ENCODE results near the gene SULT4A1. TPM values are rescaled to one million over a fixed set of nuclear protein-coding genes. Genes with fewer than 3 reads are reported as not detected.

The SULT4A1 gene
- polyA plus RNA-seq, 1 of the 3 experiments (the other 2 are of a cell fraction) = 3.9 TPM

GRCh38 chr22:43909708-43910107, 47.4 kb upstream of the SULT4A1 start:
- ChIA-PET CTCF (interaction anchor here (1.9 kb wide), 1 partner anchor 36 kb away, joined by 5 read pairs; no protein-coding TSS in a partner anchor), POLR2A (no interaction called here)
- H3K9me2 ChIP-seq = no peaks in the 10 kb centered on the region
- H3K9me3 ChIP-seq = no peaks in the 10 kb centered on the region
- H3K36me3 ChIP-seq (replicated peaks in 1 of 2; ENCODE audit: control insufficient read depth in 1 of 2, insufficient read depth in 2 of 2, low read length in 1 of 2) = no peaks in the 10 kb centered on the region
- 44% methylated on average over 1 of the region's 1 CpG for whole genome bisulfite sequencing (ENCODE audit: low lambda C conversion rate)
- no peaks in the 10 kb centered on the region for H4K20me1 ChIP-seq (ENCODE audit: insufficient read depth)
- no peak overlapping the region for H3K27ac ChIP-seq (ENCODE audit: low read depth in 2 of 2, low read length in 1 of 2)
- no peak for DNase-seq
- no peak overlapping the region for H3K4me2 ChIP-seq
- H3F3A ChIP-seq (replicated peaks; ENCODE audit: insufficient read depth) = no peaks in the 10 kb centered on the region
- H3K9ac ChIP-seq = no peak overlapping the region
- H2AFZ ChIP-seq (ENCODE audit: low read depth) = no peak overlapping the region
- H3K27me3 ChIP-seq (ENCODE audit: insufficient read depth) = peaks cover 29% of the 10 kb centered on the region
- TF ChIP-seq PBX3 (IDR thresholded peaks at IDR 0.05) = no peak
- no peak for TF ChIP-seq EP300 (IDR thresholded peaks at IDR 0.05; ENCODE audit: borderline replicate concordance in 1 of 2, low read depth in 1 of 2, low read length in 1 of 2)
- TF ChIP-seq IRF3 (IDR thresholded peaks at IDR 0.05; ENCODE audit: low read depth, low read length) = no peak
- TF ChIP-seq YY1 (IDR thresholded peaks at IDR 0.05; ENCODE audit: low read depth) = no peak
- TF ChIP-seq FOSL2 (IDR thresholded peaks at IDR 0.05; ENCODE audit: borderline replicate concordance, low read depth) = no peak
- TF ChIP-seq, protein P1, sequence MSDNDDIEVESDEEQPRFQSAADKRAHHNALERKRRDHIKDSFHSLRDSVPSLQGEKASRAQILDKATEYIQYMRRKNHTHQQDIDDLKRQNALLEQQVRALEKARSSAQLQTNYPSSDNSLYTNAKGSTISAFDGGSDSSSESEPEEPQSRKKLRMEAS (IDR thresholded peaks at IDR 0.05; ENCODE audit: low read depth) = no peak
- no peak for TF ChIP-seq JUND (IDR thresholded peaks at IDR 0.05)
- no peak for TF ChIP-seq POLR2AphosphoS5 (IDR thresholded peaks at IDR 0.05; ENCODE audit: low read depth, low read length)
- TF ChIP-seq RXRA (IDR thresholded peaks at IDR 0.05; ENCODE audit: borderline replicate concordance, low read depth) = no peak
- TF ChIP-seq TCF12 (IDR thresholded peaks at IDR 0.05) = no peak
- no peak for TF ChIP-seq NRF1 (IDR thresholded peaks at IDR 0.05; ENCODE audit: low read depth, low read length)
- TF ChIP-seq GATA2 (CRISPR knock-in tag; IDR thresholded peaks at IDR 0.05) = no peak
- no peak for TF ChIP-seq FOXJ3 (CRISPR knock-in tag; IDR thresholded peaks at IDR 0.05)
- no peak for TF ChIP-seq TEAD4 (IDR thresholded peaks at IDR 0.05; ENCODE audit: borderline replicate concordance, insufficient read depth)
- TF ChIP-seq, protein P2, sequence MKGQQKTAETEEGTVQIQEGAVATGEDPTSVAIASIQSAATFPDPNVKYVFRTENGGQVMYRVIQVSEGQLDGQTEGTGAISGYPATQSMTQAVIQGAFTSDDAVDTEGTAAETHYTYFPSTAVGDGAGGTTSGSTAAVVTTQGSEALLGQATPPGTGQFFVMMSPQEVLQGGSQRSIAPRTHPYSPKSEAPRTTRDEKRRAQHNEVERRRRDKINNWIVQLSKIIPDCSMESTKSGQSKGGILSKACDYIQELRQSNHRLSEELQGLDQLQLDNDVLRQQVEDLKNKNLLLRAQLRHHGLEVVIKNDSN (IDR thresholded peaks at IDR 0.05; ENCODE audit: borderline replicate concordance, low read depth) = no peak
- TF ChIP-seq REST (IDR thresholded peaks at IDR 0.05; ENCODE audit: low read depth, low read length) = no peak
- TF ChIP-seq SMC3 (IDR thresholded peaks at IDR 0.05; ENCODE audit: low read depth, low read length) = no peak
- H3K4me1 ChIP-seq (ENCODE audit: control insufficient read depth in 1 of 2, insufficient read depth in 2 of 2, low read depth in 1 of 2, low read length in 1 of 2) = no peaks in the 10 kb centered on the region; a peak in 1 of 4 replicates
- no peak overlapping the region for H3K4me3 ChIP-seq (ENCODE audit: low read depth in 2 of 2, low read length in 1 of 2)
- no peaks in the 10 kb centered on the region for H3K79me2 ChIP-seq (ENCODE audit: insufficient read depth)

Data from SK-N-SH (cell line).